Right atrium auricular region (tissue), 2 donors: ENCODE results near the gene HEATR1. TPM values are rescaled to one million over a fixed set of nuclear protein-coding genes. Genes with fewer than 3 reads are reported as not detected.

ENCODE experiments used
- DNase-seq: peaks from one replicate; pipeline ENCODE4 v3.0.0-alpha.2; 2019; ENCODE audit warnings: low spot score
- H3K27ac ChIP-seq, 2 donors: fragments of 200-600 bp; sonication (generic); 1 replicate in 1 of 2; 2 replicates in 1 of 2; pipeline ENCODE4 v1.5.1; 2016 to 2019
- H3K27me3 ChIP-seq, 2 donors: fragments of 200-600 bp; sonication (generic); one replicate each; pipeline versions ENCODE4 v1.5.1 to v1.6.0; 2017 to 2019
- H3K36me3 ChIP-seq: fragments of 200-600 bp; sonication (generic); one replicate; pipeline ENCODE4 v1.5.1; 2016
- H3K4me1 ChIP-seq, 2 donors: fragments of 200-600 bp; sonication (generic); one replicate each; pipeline versions ENCODE4 v1.5.1 to v1.6.0; 2017 to 2019
- H3K4me3 ChIP-seq, 2 donors: fragments of 200-600 bp; sonication (generic); 1 replicate in 1 of 2; 2 replicates in 1 of 2; pipeline ENCODE4 v1.5.1; 2017 to 2019; ENCODE audit warnings: mild to moderate bottlenecking in 1 of 2, moderate library complexity in 1 of 2
- H3K9me3 ChIP-seq, 2 donors: fragments of 200-600 bp; sonication (generic); one replicate each; pipeline ENCODE4 v1.5.1; 2019
- CTCF ChIP-seq, 2 donors: fragments of 200-600 bp; sonication (generic); IDR thresholded peaks; one replicate each; pipeline ENCODE4 v1.5.1; 2019; ENCODE audit warnings: antibody characterized with exemption in 2 of 2
- total RNA-seq, 2 donors: library from RNA; depleted of rRNA; stranded (reverse); fragments of >200 nt; gene quantifications; one replicate each; pipeline ENCODE4 v1.1.0, GENCODE V29; 2016

Gene HEATR1
- 1 to 10 TPM; 7.1 to 8.6 TPM for total RNA-seq

GRCh38 chr1:236603991-236604904, at the start of gene HEATR1:
Gene HEATR1 (minus strand): TSS chr1:236604516. CDS start chr1:236604095, 421 bp downstream.
- peak in 1 of 2 donors; percentile 24 for TF ChIP-seq CTCF (IDR thresholded peaks at IDR 0.05)

GRCh38 chr1:236645016-236645680, 40.8 kb upstream of the HEATR1 start:
- H3K27ac ChIP-seq: no peak overlapping the region
- no peaks in the 10 kb centered on the region for H3K9me3 ChIP-seq
- no peaks in the 10 kb centered on the region for H3K27me3 ChIP-seq
- no peak overlapping the region for H3K4me3 ChIP-seq
- no peak for TF ChIP-seq CTCF (IDR thresholded peaks at IDR 0.05)
- H3K36me3 ChIP-seq: no peaks in the 10 kb centered on the region
- DNase-seq: no peak
- H3K4me1 ChIP-seq: no peaks in the 10 kb centered on the region

More at GRCh38 chr1:236603991-236604904, at the start of gene HEATR1:
- Histone ChIP-seq H3K9me3 (no peaks in the 10 kb centered on the region), H3K36me3 (peaks cover 4% of the 10 kb centered on the region), H3K27ac (peak within 1 kb of the TSS; percentile 90 to 91), H3K4me1 (peaks cover 0 to 11% of the 10 kb centered on the region in 2 donors), H3K27me3 (no peaks in the 10 kb centered on the region), H3K4me3 (peak within 1 kb of the TSS; percentile 69 to 88)
- DNase-seq: peak; percentile 95

GRCh38 chr1:236642763-236643162, 38.4 kb upstream of the HEATR1 start:
- H3K4me1 ChIP-seq: peaks cover 0 to 10% of the 10 kb centered on the region in 2 donors
- H3K27me3 ChIP-seq: no peaks in the 10 kb centered on the region
- TF ChIP-seq CTCF (IDR thresholded peaks at IDR 0.05): no peak
- no peaks in the 10 kb centered on the region for H3K36me3 ChIP-seq
- no peak overlapping the region for H3K27ac ChIP-seq
- H3K9me3 ChIP-seq: no peaks in the 10 kb centered on the region
- DNase-seq: no peak
- no peak overlapping the region for H3K4me3 ChIP-seq

- Histone ChIP-seq H3K4me3 (peak overlapping the region in 1 of 2 donors; percentile 24), H3K36me3 (no peaks in the 10 kb centered on the region), H3K27ac (peak overlapping the region; percentile 11 to 35), H3K4me1 (peaks cover 0 to 10% of the 10 kb centered on the region in 2 donors), H3K9me3 (no peaks in the 10 kb centered on the region), H3K27me3 (no peaks in the 10 kb centered on the region)
- TF ChIP-seq CTCF (IDR thresholded peaks at IDR 0.05): no peak
- no peak for DNase-seq
Observed at GRCh38 chr1:236639686-236640085, 35.4 kb upstream of the HEATR1 start.

GRCh38 chr1:236638945-236639344, 34.6 kb upstream of the HEATR1 start:
- Histone ChIP-seq H3K4me1 (peaks cover 0 to 10% of the 10 kb centered on the region in 2 donors), H3K36me3 (no peaks in the 10 kb centered on the region), H3K27me3 (no peaks in the 10 kb centered on the region), H3K27ac (peak overlapping the region; percentile 11 to 35), H3K4me3 (peak overlapping the region in 1 of 2 donors; percentile 24), H3K9me3 (no peaks in the 10 kb centered on the region)
- TF ChIP-seq CTCF (IDR thresholded peaks at IDR 0.05): no peak
- DNase-seq: no peak
